Measurements from ENCODE around the gene PINLYP. TPM values are rescaled to one million over a fixed set of nuclear protein-coding genes. Genes with fewer than 3 reads are reported as not detected.

The PINLYP gene
- total RNA-seq, 2 experiments from 2014 or later: 0.40 to 4.9 TPM

- no peak for TF ChIP-seq EZH2phosphoT487 (IDR thresholded peaks at IDR 0.05; ENCODE audit: borderline replicate concordance, low read depth, low read length)
- TF ChIP-seq, protein P1, sequence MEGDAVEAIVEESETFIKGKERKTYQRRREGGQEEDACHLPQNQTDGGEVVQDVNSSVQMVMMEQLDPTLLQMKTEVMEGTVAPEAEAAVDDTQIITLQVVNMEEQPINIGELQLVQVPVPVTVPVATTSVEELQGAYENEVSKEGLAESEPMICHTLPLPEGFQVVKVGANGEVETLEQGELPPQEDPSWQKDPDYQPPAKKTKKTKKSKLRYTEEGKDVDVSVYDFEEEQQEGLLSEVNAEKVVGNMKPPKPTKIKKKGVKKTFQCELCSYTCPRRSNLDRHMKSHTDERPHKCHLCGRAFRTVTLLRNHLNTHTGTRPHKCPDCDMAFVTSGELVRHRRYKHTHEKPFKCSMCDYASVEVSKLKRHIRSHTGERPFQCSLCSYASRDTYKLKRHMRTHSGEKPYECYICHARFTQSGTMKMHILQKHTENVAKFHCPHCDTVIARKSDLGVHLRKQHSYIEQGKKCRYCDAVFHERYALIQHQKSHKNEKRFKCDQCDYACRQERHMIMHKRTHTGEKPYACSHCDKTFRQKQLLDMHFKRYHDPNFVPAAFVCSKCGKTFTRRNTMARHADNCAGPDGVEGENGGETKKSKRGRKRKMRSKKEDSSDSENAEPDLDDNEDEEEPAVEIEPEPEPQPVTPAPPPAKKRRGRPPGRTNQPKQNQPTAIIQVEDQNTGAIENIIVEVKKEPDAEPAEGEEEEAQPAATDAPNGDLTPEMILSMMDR (conservative IDR thresholded peaks at IDR 0.05; ENCODE audit: low read length): no peak
- no peak for DNase-seq (ENCODE audit: low spot score)
- Histone ChIP-seq H3K79me2 (ENCODE audit: insufficient read depth, low read depth, low read length) (no peaks in the 10 kb centered on the region), H3K4me1 (ENCODE audit: insufficient read depth, low read length, poor library complexity, severe bottlenecking) (no peaks in the 10 kb centered on the region), H3K9me3 (ENCODE audit: low read length) (no peaks in the 10 kb centered on the region), H3K9me2 (ENCODE audit: insufficient read depth, low read length) (no peaks in the 10 kb centered on the region), H4K20me1 (ENCODE audit: insufficient read depth, low read length) (no peaks in the 10 kb centered on the region), H3K4me2 (ENCODE audit: low read length) (no peak overlapping the region), H3K36me3 (ENCODE audit: insufficient read depth, low read length) (peaks cover 63% of the 10 kb centered on the region), H3K27ac (ENCODE audit: low read depth, low read length, poor library complexity, severe bottlenecking) (no peak overlapping the region), H2AFZ (ENCODE audit: low read length) (no peak overlapping the region), H3K4me3 (ENCODE audit: low read depth, low read length, poor library complexity, severe bottlenecking) (no peak overlapping the region)
- POLR2A ChIA-PET: no interaction called here
- CTCF ChIA-PET (ENCODE audit: unreplicated experiment): no interaction called here
- BruUV-seq (replicated peaks): no TSS peak
- intact Hi-C loops (cut with micrococcal nuclease; ENCODE audit: unreplicated experiment): no loop called here
Measured at GRCh38 chr19:43541920-43542650, 33.5 kb upstream of the PINLYP start.

- H3K36me3 ChIP-seq (ENCODE audit: insufficient read depth, low read length): peaks cover 49% of the 10 kb centered on the region
- ChIA-PET CTCF (ENCODE audit: unreplicated experiment) (no interaction called here), POLR2A (no interaction called here)
- no peaks in the 10 kb centered on the region for H3K9me3 ChIP-seq (ENCODE audit: low read length)
- no peaks in the 10 kb centered on the region for H3K9me2 ChIP-seq (ENCODE audit: insufficient read depth, low read length)
- no peak overlapping the region for H3K27ac ChIP-seq (ENCODE audit: low read depth, low read length, poor library complexity, severe bottlenecking)
- no peaks in the 10 kb centered on the region for H3K4me1 ChIP-seq (ENCODE audit: insufficient read depth, low read length, poor library complexity, severe bottlenecking)
- intact Hi-C loops (cut with micrococcal nuclease; ENCODE audit: unreplicated experiment): no loop called here
- H3K4me3 ChIP-seq (ENCODE audit: low read depth, low read length, poor library complexity, severe bottlenecking): no peak overlapping the region
- no peak overlapping the region for H3K4me2 ChIP-seq (ENCODE audit: low read length)
- no TSS peak for BruUV-seq (replicated peaks)
- H2AFZ ChIP-seq (ENCODE audit: low read length): no peak overlapping the region
- no peak for TF ChIP-seq EZH2phosphoT487 (IDR thresholded peaks at IDR 0.05; ENCODE audit: borderline replicate concordance, low read depth, low read length)
- TF ChIP-seq, protein P1 (conservative IDR thresholded peaks at IDR 0.05; ENCODE audit: low read length): no peak
- DNase-seq (ENCODE audit: low spot score): no peak
- no peaks in the 10 kb centered on the region for H4K20me1 ChIP-seq (ENCODE audit: insufficient read depth, low read length)
- H3K79me2 ChIP-seq (ENCODE audit: insufficient read depth, low read depth, low read length): no peaks in the 10 kb centered on the region
Measured at GRCh38 chr19:43544077-43544476, 31.5 kb upstream of the PINLYP start.

DNA sequence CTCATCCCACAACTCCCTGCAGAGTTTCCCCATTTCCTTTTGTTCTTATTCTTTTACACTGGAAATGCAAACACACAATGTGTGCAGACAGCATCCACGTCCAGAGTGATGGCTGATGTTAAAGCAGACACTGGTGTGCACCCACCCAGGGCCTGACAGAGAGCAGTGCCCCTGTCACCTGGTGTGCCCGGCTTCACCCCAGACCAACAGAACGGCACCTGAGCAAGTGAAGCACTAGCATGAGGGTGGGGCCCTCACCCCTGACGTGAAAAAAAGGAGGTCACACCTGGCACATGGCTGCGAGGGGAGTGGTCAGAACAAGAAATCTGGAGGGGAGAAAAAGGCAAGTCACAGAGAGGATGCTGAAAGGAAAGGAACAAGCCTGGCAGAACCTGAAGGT, 30.3 kb upstream of the PINLYP start:
- H3K9me2 ChIP-seq (ENCODE audit: insufficient read depth, low read length): no peaks in the 10 kb centered on the region

More for the DNA sequence above, 30.3 kb upstream of the PINLYP start:
- peaks cover 48% of the 10 kb centered on the region for H3K36me3 ChIP-seq (ENCODE audit: insufficient read depth, low read length)
- no peaks in the 10 kb centered on the region for H3K79me2 ChIP-seq (ENCODE audit: insufficient read depth, low read depth, low read length)
- no peaks in the 10 kb centered on the region for H4K20me1 ChIP-seq (ENCODE audit: insufficient read depth, low read length)
- no peak overlapping the region for H3K4me2 ChIP-seq (ENCODE audit: low read length)
- no TSS peak for BruUV-seq (replicated peaks)
- TF ChIP-seq, protein P1 (conservative IDR thresholded peaks at IDR 0.05; ENCODE audit: low read length): no peak
- no peak for TF ChIP-seq EZH2phosphoT487 (IDR thresholded peaks at IDR 0.05; ENCODE audit: borderline replicate concordance, low read depth, low read length)
- no peaks in the 10 kb centered on the region for H3K9me3 ChIP-seq (ENCODE audit: low read length)
- H2AFZ ChIP-seq (ENCODE audit: low read length): no peak overlapping the region
- ChIA-PET POLR2A (no interaction called here), CTCF (ENCODE audit: unreplicated experiment) (no interaction called here)
- no peak for DNase-seq (ENCODE audit: low spot score)
- H3K27ac ChIP-seq (ENCODE audit: low read depth, low read length, poor library complexity, severe bottlenecking): no peak overlapping the region
- intact Hi-C loops (cut with micrococcal nuclease; ENCODE audit: unreplicated experiment): no loop called here
- no peaks in the 10 kb centered on the region for H3K4me1 ChIP-seq (ENCODE audit: insufficient read depth, low read length, poor library complexity, severe bottlenecking)
- no peak overlapping the region for H3K4me3 ChIP-seq (ENCODE audit: low read depth, low read length, poor library complexity, severe bottlenecking)
